UCSD-AML1 (cell line): ENCODE results near the gene DLL1.

Experiments
- DNase-seq: peaks from one replicate; lab custom pipeline; 2025; ENCODE audit not compliant: unreplicated experiment; lab: John Stamatoyannopoulos, UW

DLL1 gene

GRCh38 chr6:170253226-170253909 is 37.5 kb downstream of the DLL1 start:
- no peak for DNase-seq

- no peak for DNase-seq
Measured at GRCh38 chr6:170251776-170252571, 38.9 kb downstream of the DLL1 start.

- no peak for DNase-seq
Measured at GRCh38 chr6:170250981-170251775, 39.7 kb downstream of the DLL1 start.

- no peak for DNase-seq
Measured at GRCh38 chr6:170250455-170250854, 40.4 kb downstream of the DLL1 start.

- DNase-seq, result no peak
Measured at GRCh38 chr6:170249817-170250216, 41.1 kb downstream of the DLL1 start.

GRCh38 chr6:170248861-170249600 is 41.8 kb downstream of the DLL1 start:
- DNase-seq, result no peak

- no peak for DNase-seq
Measured at GRCh38 chr6:170248111-170248805, 42.6 kb downstream of the DLL1 start.

- no peak for DNase-seq
Measured at GRCh38 chr6:170247178-170247701, 43.6 kb downstream of the DLL1 start.

GRCh38 chr6:170245475-170245992 is 45.3 kb downstream of the DLL1 start:
- DNase-seq, result no peak

- DNase-seq, result no peak
Measured at GRCh38 chr6:170244721-170245474, 46.0 kb downstream of the DLL1 start.

GRCh38 chr6:170243791-170244291 is 47.0 kb downstream of the DLL1 start:
- no peak for DNase-seq

GRCh38 chr6:170243386-170243785 is 47.5 kb downstream of the DLL1 start:
- DNase-seq, result no peak

GRCh38 chr6:170238741-170239565 is 51.9 kb downstream of the DLL1 start:
- DNase-seq, result no peak

GRCh38 chr6:170237999-170238740 is 52.7 kb downstream of the DLL1 start:
- no peak for DNase-seq

- DNase-seq, result no peak
Measured at GRCh38 chr6:170236131-170236836, 54.6 kb downstream of the DLL1 start.

- DNase-seq, result no peak
Measured at GRCh38 chr6:170235391-170236125, 55.3 kb downstream of the DLL1 start.
